Adipose tissue (tissue), 3 donors: Measurements from ENCODE around the gene CA12. TPM values are rescaled to one million over a fixed set of nuclear protein-coding genes. Genes with fewer than 3 reads are reported as not detected.

Experiments used
- polyA plus RNA-seq, 3 donors: library from polyadenylated mRNA; stranded (reverse); fragments of 200-250 nt; gene quantifications; one replicate each; pipeline ENCODE4 v1.2.3, GENCODE V29; 2013
- donor health status: healthy with polysubstance abuse.
- donor health status: Bipolar disorder and iron deficiency.
- donor health status: healthy.

CA12 gene
- polyA plus RNA-seq, 3 donors = 1.5 to 9.6 (median 3.7) TPM

Other genes with a start within 250 kb of the CA12 start
- gene RPS27L, start 224.4 kb downstream of the CA12 start, polyA plus RNA-seq = 100 to 1,000 TPM in 2 of 3 donors, 10 to 100 TPM in 1; 87.0 to 189 (median 113) TPM
- 10 to 100 TPM in 2 of 3 donors, 1 to 10 TPM in 1; 2.7 to 24.2 (median 11.2) TPM for gene RAB8B, start 192.2 kb downstream of the CA12 start, polyA plus RNA-seq
- gene APH1B, start 104.2 kb downstream of the CA12 start, polyA plus RNA-seq = 1 to 10 TPM; 2.6 to 7.9 (median 7.4) TPM
- 10 to 100 TPM; 12.0 to 27.6 (median 15.6) TPM for gene USP3, start 122.7 kb upstream of the CA12 start, polyA plus RNA-seq
- under 1 TPM; 0.55 to 0.79 (median 0.67) TPM for gene FBXL22, start 215.5 kb upstream of the CA12 start, polyA plus RNA-seq